Pancreas (tissue), 10 donors: ENCODE data around the gene ZNF423. TPM values are rescaled to one million over a fixed set of nuclear protein-coding genes. Genes with fewer than 3 reads are reported as not detected.
A peak's percentile ranks its signal among the peaks of the same experiment; 100 is the strongest.

Experiments used
- ATAC-seq, 4 donors: fragments of 200-7000 bp; cut with Tn5 transposase; one replicate each; pipeline versions ENCODE4 v1.8.0 to v1.9.1; 2020; ENCODE audit warnings: mild to moderate bottlenecking in 4 of 4, moderate library complexity in 4 of 4
- DNase-seq, 6 donors: peaks; one replicate each; pipeline ENCODE4 v3.0.0-alpha.2; 2020
- FAIRE-seq: peaks from 2 replicates; lab custom pipeline; 2012; peaks lifted over from hg19 to GRCh38; lab: Jason Lieb, UNC
- H3K27ac ChIP-seq, 4 donors: fragments of 200-600 bp; sonication (generic); 1 replicate in 3 of 4; 2 replicates in 1 of 4; pipeline versions ENCODE4 v1.5.0 to v1.8.0; 2020
- H3K27me3 ChIP-seq, 4 donors: fragments of 200-600 bp; one replicate each; pipeline ENCODE4 v1.8.0; 2021
- H3K36me3 ChIP-seq, 3 donors: fragments of 200-600 bp; sonication (generic) in 1 of 3; one replicate each; pipeline versions ENCODE4 v1.5.0 to v1.8.0; 2020 to 2021
- H3K4me1 ChIP-seq, 3 donors: fragments of 200-600 bp; one replicate each; pipeline ENCODE4 v1.8.0; 2021
- H3K4me3 ChIP-seq, 4 donors: fragments of 200-600 bp; sonication (generic) in 2 of 4; one replicate each; pipeline versions ENCODE4 v1.5.0 to v1.8.0; 2020 to 2021
- H3K9me3 ChIP-seq, 4 donors: fragments of 200-600 bp; one replicate each; pipeline ENCODE4 v1.8.0; 2021
- WGBS, 2 donors: extraction: QIAGEN DNeasy Blood & Tissue Kit; methylation state at CpG; one replicate each; pipeline ENCODE4 v1.1.7; 2013; 5-methylcytosine and 5-hydroxymethylcytosine counted together
- intact Hi-C, 3 donors: fragments of 100-400 bp; cut with DNase I; formaldehyde crosslinking; loops; one replicate each; pipeline versions ENCODE4 v1.11.1 to v1.14.2; 2022
- polyA plus RNA-seq, 2 donors: library from polyadenylated mRNA; stranded (reverse); fragments of 200-250 nt; gene quantifications; one replicate each; pipeline ENCODE4 v1.2.3, GENCODE V29; 2013
- total RNA-seq, 6 donors: library from RNA; stranded (reverse); fragmentation: NEBNext Ultra II Directional in 4 of 6; extraction: Animal tissue kit (Norgen Biotek cat#: 25700) in 4 of 6; gene quantifications; one replicate each; pipeline versions ENCODE4 v1.2.1 to v1.2.4, GENCODE V29; 2021 to 2023
- TF ChIP-seq, protein P1 (sequence below), 4 donors: fragments of 200-600 bp; sonication (generic) in 3 of 4; IDR thresholded peaks; one replicate each; pipeline versions ENCODE4 v1.5.0 to v1.8.0; 2021; ENCODE audit warnings: antibody characterized with exemption in 4 of 4
- donor health status: healthy with polysubstance abuse.
- donor health status: DM: no; HTN: no; CAD: no; lungs with moderate emphysema.
- donor health status: DM: no; HTN: no; CAD: no.
- donor health status: control.
- donor health status: control.
- donor health status: Bipolar disorder and iron deficiency.
- donor health status: DM: yes; HTN: yes; CAD: no.
- donor health status: DM: no; HTN: no; CAD: no.
- donor health status: DM: no; HTN: no; CAD: no.
- donor health status: DM: yes; HTN: yes; CAD: no.

ZNF423 gene
- total and polyA plus RNA-seq, 8 donors, result 0.61 to 5.1 (median 3.0) TPM

GRCh38 chr16:49472598-49472997 lies 383.3 kb downstream of the ZNF423 start:
- 70 to 81% methylated on average over 13 of the region's 13 CpGs for WGBS, 2 donors
- no peaks in the 10 kb centered on the region for H3K36me3 ChIP-seq
- intact Hi-C loops, result no loop called here
- no peak overlapping the region for H3K27ac ChIP-seq
- FAIRE-seq (no peak), DNase-seq (peak in 3 of 6 donors; percentile 7 to 55 (median 26)), ATAC-seq (no peak)
- no peak overlapping the region for H3K4me3 ChIP-seq
- TF ChIP-seq, protein P1, sequence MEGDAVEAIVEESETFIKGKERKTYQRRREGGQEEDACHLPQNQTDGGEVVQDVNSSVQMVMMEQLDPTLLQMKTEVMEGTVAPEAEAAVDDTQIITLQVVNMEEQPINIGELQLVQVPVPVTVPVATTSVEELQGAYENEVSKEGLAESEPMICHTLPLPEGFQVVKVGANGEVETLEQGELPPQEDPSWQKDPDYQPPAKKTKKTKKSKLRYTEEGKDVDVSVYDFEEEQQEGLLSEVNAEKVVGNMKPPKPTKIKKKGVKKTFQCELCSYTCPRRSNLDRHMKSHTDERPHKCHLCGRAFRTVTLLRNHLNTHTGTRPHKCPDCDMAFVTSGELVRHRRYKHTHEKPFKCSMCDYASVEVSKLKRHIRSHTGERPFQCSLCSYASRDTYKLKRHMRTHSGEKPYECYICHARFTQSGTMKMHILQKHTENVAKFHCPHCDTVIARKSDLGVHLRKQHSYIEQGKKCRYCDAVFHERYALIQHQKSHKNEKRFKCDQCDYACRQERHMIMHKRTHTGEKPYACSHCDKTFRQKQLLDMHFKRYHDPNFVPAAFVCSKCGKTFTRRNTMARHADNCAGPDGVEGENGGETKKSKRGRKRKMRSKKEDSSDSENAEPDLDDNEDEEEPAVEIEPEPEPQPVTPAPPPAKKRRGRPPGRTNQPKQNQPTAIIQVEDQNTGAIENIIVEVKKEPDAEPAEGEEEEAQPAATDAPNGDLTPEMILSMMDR (IDR thresholded peaks at IDR 0.05), result no peak
- H3K27me3 ChIP-seq, result no peaks in the 10 kb centered on the region
- H3K9me3 ChIP-seq, result no peaks in the 10 kb centered on the region
- no peaks in the 10 kb centered on the region for H3K4me1 ChIP-seq

- Histone ChIP-seq H3K9me3 (no peaks in the 10 kb centered on the region), H3K36me3 (no peaks in the 10 kb centered on the region), H3K27me3 (no peaks in the 10 kb centered on the region), H3K27ac (no peak overlapping the region), H3K4me3 (no peak overlapping the region), H3K4me1 (no peaks in the 10 kb centered on the region)
- intact Hi-C loops, result no loop called here
- no peak for FAIRE-seq
- WGBS, 2 donors, result 79 to 87% methylated on average over 11 of the region's 11 CpGs
- peak in 1 of 6 donors; percentile 15 for DNase-seq
- TF ChIP-seq, protein P1 (IDR thresholded peaks at IDR 0.05), result no peak
- ATAC-seq, result no peak
These were observed 384.7 kb downstream of the ZNF423 start for GRCh38 chr16:49471038-49471727.

DNA sequence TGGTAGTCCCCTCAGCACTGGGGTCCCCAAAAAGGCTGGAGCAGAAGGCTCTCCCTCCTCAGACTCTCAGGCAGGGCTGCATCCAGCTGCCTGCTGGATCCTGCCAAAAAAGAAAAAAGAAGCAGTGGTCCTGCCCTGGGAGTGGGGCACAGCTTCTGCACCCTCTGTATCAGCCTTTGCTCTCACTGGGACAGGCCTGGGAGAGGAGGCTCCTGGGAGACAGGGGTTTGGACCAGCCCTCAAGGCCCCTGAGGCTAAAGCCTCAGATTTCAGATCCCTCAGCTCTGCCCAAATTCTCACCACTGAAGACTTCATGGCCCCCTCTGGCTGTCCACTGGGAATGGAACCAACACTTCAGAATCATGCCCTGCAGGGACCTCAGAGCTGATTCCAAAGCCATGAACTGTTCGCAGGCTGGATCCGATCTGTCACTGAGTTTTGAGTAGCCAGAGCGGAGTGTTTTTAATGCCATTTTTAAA lies 385.4 kb downstream of the ZNF423 start:
- Histone ChIP-seq H3K4me1 (no peaks in the 10 kb centered on the region), H3K36me3 (no peaks in the 10 kb centered on the region), H3K27me3 (no peaks in the 10 kb centered on the region), H3K4me3 (no peak overlapping the region), H3K9me3 (no peaks in the 10 kb centered on the region), H3K27ac (no peak overlapping the region)
- FAIRE-seq, result no peak
- ATAC-seq, result no peak
- TF ChIP-seq, protein P1 (IDR thresholded peaks at IDR 0.05), result no peak
- 89% methylated on average over 3 of the region's 3 CpGs for WGBS, 2 donors
- peak in 1 of 6 donors; percentile 29 for DNase-seq
- intact Hi-C loops, result no loop called here

GRCh38 chr16:49469930-49470451 lies 385.9 kb downstream of the ZNF423 start:
- no peak for ATAC-seq
- no peak overlapping the region for H3K27ac ChIP-seq
- TF ChIP-seq, protein P1 (IDR thresholded peaks at IDR 0.05), result no peak
- 73 to 78% methylated on average over 13 of the region's 13 CpGs for WGBS, 2 donors
- FAIRE-seq, result no peak
- intact Hi-C loops, result no loop called here
- H3K36me3 ChIP-seq, result no peaks in the 10 kb centered on the region
- H3K27me3 ChIP-seq, result no peaks in the 10 kb centered on the region
- no peak overlapping the region for H3K4me3 ChIP-seq
- peak in 1 of 6 donors; percentile 35 for DNase-seq
- no peaks in the 10 kb centered on the region for H3K9me3 ChIP-seq
- no peaks in the 10 kb centered on the region for H3K4me1 ChIP-seq

DNA sequence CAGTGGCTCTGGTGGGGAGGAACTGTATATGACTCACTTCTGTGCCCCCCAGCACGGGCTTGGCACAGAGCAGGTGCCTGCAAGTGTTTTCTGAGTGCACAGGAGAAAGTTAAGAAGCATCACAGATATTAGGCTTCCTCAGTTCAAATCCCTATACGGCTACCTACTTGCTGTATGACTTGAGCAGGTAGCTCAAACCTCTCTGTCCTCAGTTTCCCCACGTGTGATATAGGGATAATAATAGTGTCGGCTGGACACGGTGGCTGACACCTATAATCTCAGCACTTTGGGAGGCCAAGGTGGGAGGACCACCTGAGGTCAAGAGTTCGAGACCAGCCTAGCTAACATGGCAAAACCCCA lies 386.6 kb downstream of the ZNF423 start:
- H3K9me3 ChIP-seq, result no peaks in the 10 kb centered on the region
- TF ChIP-seq, protein P1 (IDR thresholded peaks at IDR 0.05), result no peak
- intact Hi-C loops, result no loop called here
- no peaks in the 10 kb centered on the region for H3K4me1 ChIP-seq
- no peaks in the 10 kb centered on the region for H3K36me3 ChIP-seq
- ATAC-seq (no peak), FAIRE-seq (no peak), DNase-seq (no peak)
- no peak overlapping the region for H3K27ac ChIP-seq
- no peak overlapping the region for H3K4me3 ChIP-seq
- no peaks in the 10 kb centered on the region for H3K27me3 ChIP-seq
- WGBS, 2 donors, result 82 to 90% methylated on average over 6 of the region's 6 CpGs
